GM12865 (cell line): ENCODE data around the gene NTRK3.

Experiments used
- DNase-seq: peaks from one replicate; pipeline ENCODE4 v3.0.0; 2010; ENCODE audit warnings: low read depth
- H3K4me3 ChIP-seq: 2 replicates; pipeline ENCODE4 v1.5.1; 2011; ENCODE audit warnings: mild to moderate bottlenecking, low read depth, low read length, control low read depth
- TF ChIP-seq, protein P1 (sequence below): IDR thresholded peaks from 2 replicates; pipeline ENCODE4 v1.5.1; 2011; ENCODE audit warnings: low read length, control low read depth, low read depth, inconsistent platforms; ENCODE audit not compliant: insufficient read depth; ENCODE audit errors: missing control alignments

NTRK3 gene

DNA sequence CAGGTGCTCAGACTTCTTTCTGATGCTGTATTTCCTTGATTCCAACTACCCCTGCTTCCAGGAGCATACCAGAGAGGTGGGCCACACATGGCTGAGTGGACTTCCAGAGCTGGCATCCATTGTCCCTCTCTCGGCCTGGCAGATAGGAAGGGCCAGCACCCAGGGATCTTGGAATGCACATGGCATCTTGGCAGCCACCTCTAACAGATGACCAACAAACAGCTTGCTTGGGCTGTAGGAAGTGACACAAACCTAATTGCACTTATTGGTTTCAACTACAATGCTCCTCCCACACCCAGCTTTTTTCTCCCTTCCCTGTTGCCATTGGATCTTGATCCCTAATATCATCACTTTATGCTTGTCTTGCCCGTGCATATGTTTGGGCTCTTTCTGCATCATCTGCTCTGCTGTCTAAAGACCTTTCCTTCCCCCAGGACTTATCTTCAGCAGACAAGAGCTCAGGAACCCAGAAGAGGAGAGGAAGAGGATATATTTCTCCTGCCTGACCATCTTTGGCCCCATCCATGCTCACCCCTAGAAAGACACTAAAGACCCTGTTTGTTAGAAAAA, 294.6 kb downstream of the NTRK3 start:
- DNase-seq, result no peak
- TF ChIP-seq, protein P1, sequence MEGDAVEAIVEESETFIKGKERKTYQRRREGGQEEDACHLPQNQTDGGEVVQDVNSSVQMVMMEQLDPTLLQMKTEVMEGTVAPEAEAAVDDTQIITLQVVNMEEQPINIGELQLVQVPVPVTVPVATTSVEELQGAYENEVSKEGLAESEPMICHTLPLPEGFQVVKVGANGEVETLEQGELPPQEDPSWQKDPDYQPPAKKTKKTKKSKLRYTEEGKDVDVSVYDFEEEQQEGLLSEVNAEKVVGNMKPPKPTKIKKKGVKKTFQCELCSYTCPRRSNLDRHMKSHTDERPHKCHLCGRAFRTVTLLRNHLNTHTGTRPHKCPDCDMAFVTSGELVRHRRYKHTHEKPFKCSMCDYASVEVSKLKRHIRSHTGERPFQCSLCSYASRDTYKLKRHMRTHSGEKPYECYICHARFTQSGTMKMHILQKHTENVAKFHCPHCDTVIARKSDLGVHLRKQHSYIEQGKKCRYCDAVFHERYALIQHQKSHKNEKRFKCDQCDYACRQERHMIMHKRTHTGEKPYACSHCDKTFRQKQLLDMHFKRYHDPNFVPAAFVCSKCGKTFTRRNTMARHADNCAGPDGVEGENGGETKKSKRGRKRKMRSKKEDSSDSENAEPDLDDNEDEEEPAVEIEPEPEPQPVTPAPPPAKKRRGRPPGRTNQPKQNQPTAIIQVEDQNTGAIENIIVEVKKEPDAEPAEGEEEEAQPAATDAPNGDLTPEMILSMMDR, result no peak

DNA sequence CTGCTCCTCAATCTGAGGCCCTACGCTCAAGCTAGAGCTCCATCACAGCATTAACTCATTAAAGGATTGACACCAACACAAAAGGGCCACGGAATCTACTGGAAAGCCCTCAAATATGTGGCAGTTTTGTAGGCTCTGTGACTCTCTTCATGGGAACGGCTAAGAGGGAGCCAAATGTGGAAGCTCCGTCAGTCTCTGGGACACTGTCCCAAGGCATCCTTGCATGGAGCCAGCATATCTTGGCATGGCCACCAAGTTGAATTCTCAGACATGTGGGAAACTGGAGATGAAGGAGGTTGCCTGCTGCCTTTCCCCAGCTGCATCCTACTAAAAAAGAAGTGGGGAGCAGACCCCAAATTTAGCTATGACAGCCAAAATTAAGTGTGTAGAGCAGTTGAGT, 296.9 kb downstream of the NTRK3 start:
- no peak overlapping the region for H3K4me3 ChIP-seq
- no peak for DNase-seq
- TF ChIP-seq, protein P1, result no peak

More for the DNA sequence above, 294.6 kb downstream of the NTRK3 start:
- H3K4me3 ChIP-seq, result no peak overlapping the region

DNA sequence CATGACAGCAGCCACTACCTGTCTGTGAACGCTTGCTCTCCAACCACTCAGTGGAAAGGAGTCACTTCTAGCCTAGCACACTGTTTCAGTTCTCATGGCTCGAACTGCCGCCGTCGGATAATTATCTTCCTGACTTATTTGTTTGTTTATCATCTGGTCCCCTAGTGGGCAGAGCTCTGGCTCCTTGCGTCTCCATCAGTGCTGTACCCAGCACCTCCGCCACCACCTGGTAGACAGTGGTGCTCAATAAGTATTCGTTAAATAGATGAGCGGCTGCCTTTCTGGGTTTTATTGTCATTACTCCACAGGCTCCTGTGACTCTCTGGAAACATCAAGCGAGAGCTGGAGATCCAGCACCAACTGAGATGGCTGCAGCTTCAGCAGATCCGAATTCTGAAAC, 297.5 kb downstream of the NTRK3 start:
- TF ChIP-seq, protein P1, result no peak
- no peak overlapping the region for H3K4me3 ChIP-seq
- DNase-seq, result no peak

DNA sequence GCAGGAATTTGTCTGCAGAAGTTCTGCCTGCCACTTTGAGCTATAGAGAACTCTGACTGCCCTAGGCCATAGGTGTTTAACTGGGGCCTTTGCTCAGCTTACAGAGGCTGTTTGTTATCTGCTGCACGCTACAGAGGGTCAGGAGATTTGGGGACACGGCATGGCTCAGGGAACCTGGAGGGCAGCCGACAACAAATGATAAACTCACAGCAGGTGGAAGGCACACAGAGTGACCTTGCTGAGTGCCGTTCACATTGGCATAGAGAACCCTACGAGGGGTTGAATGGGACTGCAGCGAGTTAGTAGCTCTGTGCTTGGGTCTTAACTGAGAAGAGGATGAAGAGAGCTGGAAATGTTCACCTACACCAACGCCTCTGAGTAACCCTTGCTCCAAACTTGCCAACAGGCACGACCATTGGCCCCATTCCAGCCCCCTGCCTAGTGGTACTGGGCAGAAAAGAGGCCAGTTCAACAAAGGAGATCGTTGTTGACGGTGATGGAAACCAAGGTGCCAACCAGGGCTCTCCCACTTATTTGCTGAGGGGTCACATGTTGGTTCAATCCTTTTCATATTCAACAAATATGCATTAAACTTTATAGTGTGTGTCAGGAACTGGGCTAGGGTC, 301.1 kb downstream of the NTRK3 start:
- DNase-seq, result no peak
- TF ChIP-seq, protein P1, result no peak
- no peak overlapping the region for H3K4me3 ChIP-seq

DNA sequence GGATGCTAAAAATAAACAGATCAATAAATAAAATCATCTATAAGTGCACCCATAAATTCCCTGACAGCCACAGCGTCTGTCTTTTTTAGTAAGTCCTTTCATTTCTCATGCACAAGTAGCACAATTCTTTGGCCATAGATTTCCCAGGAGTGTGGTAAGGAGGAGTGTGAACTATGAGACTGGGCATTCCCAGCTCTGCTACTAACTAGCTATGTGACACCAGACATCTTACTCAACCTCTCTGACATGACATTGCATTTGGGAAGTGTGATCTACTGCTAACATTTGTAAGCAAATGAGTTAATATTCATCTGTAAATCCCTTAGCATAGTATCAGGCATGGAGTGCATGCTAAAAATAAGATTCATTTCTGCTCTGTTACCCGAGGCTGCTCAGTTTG, 301.7 kb downstream of the NTRK3 start:
- DNase-seq, result no peak
- TF ChIP-seq, protein P1, result no peak
- no peak overlapping the region for H3K4me3 ChIP-seq

DNA sequence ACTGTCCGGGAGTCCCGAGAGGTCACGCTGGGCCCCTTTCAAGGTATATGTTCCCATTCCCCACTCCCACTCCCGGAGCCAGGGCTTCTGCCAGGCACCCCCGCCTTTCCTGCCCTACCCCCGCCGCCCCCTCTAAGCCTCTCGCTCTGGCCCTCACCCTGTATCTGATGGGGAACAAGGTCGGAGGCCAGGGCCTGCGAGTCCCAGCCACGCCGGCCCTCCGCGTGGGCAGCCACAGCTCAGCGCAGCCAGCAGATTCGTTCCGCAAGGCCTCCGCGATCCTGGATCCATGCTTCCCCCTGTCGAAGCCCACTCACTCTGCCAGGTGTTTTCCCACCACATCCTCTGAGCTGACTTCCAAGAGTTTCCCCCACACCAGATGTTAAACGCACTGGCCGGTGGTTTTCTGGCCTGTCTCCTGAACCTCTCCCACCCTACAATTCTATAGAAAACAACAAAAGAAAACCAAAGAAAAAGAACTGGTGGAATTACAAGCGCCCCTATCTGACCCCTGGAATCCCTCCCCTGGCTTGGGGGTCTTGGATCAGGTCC, 303.7 kb downstream of the NTRK3 start:
- DNase-seq, result no peak
- TF ChIP-seq, protein P1, result no peak
- H3K4me3 ChIP-seq, result no peak overlapping the region

DNA sequence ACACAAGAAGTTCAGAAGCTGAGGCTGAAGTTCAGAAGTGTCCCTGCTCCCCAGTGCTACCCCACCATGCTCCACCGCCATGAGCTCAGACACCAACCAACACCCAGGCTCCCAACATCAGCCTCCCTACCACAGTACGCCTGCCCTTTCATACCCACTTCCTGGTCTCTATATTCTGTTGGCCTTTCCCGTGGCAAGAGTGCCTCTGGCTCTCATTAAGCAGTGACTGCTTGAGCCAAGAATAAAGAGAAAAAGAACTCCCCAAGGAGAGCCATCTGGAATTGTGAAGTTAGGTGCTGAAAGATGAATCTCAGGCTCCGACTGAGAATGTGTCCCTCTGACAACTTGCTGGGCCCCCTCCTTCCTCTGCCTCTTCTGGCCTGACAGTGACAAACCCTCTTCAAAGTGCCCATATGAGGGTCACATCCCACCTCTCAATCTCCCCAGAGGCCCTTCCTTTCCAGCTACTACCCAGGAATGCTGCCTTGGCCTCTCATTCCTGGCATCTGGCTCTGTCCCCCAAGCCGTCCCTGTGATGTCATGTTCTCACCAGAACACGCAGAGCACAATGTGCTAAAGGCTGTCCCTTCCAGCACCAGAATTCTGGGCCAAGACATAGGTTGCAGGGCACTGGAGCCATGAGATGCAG, 306.8 kb downstream of the NTRK3 start:
- TF ChIP-seq, protein P1, result no peak
- DNase-seq, result no peak
- no peak overlapping the region for H3K4me3 ChIP-seq
